Suprapubic skin (tissue), 4 donors: Measurements from ENCODE around the gene RAMACL. TPM values are rescaled to one million over a fixed set of nuclear protein-coding genes. Genes with fewer than 3 reads are reported as not detected.

Experiments
- DNase-seq, 2 donors: peaks; one replicate each; pipeline ENCODE4 v3.0.0-alpha.2; 2019; ENCODE audit warnings: low spot score in 2 of 2
- H3K27ac ChIP-seq: fragments of 200-600 bp; sonication (generic); one replicate; pipeline ENCODE4 v1.5.1; 2019
- H3K27me3 ChIP-seq: fragments of 200-600 bp; sonication (generic); one replicate; pipeline ENCODE4 v1.5.1; 2019
- H3K36me3 ChIP-seq: fragments of 200-600 bp; sonication (generic); one replicate; pipeline ENCODE4 v1.5.1; 2019
- H3K4me1 ChIP-seq: fragments of 200-600 bp; sonication (generic); one replicate; pipeline ENCODE4 v1.5.1; 2019
- H3K4me3 ChIP-seq: fragments of 200-600 bp; sonication (generic); one replicate; pipeline ENCODE4 v1.5.1; 2019; ENCODE audit warnings: mild to moderate bottlenecking
- H3K9me3 ChIP-seq: fragments of 200-600 bp; sonication (generic); one replicate; pipeline ENCODE4 v1.5.1; 2019
- EP300 ChIP-seq: sonication (generic); formaldehyde crosslinking; IDR thresholded peaks from one replicate; pipeline ENCODE4 v1.6.1; 2017; ENCODE audit warnings: antibody characterized with exemption
- POLR2A ChIP-seq, 2 donors: fragments of 450-650 bp; IDR thresholded peaks; one replicate each; pipeline ENCODE4 v1.6.1; 2017; ENCODE audit warnings: antibody characterized with exemption in 2 of 2, mild to moderate bottlenecking in 2 of 2, moderate library complexity in 2 of 2
- POLR2AphosphoS5 ChIP-seq, 3 donors: sonication (generic); formaldehyde crosslinking; IDR thresholded peaks; one replicate each; pipeline ENCODE4 v1.6.1; 2017; ENCODE audit warnings: antibody characterized with exemption in 3 of 3
- WGBS: methylation state at CpG from one replicate; pipeline ENCODE4 v1.1.5; 2018; 5-methylcytosine and 5-hydroxymethylcytosine counted together
- total RNA-seq, 4 donors: library from RNA; depleted of rRNA; stranded (reverse); fragments of >200 nt; gene quantifications; one replicate each; pipeline ENCODE4 v1.1.0, GENCODE V29; 2016
- TF ChIP-seq, protein P1 (sequence below), 2 donors: fragments of 200-600 bp in 1 of 2; fragments of 450-650 bp in 1 of 2; sonication (generic) in 1 of 2; IDR thresholded peaks; one replicate each; pipeline ENCODE4 v1.5.1; 2016 to 2019; ENCODE audit warnings: antibody characterized with exemption in 2 of 2, mild to moderate bottlenecking in 1 of 2, moderate library complexity in 1 of 2

The RAMACL gene
- total RNA-seq, 4 donors from 2014 or later = 1.0 to 3.6 (median 1.1) TPM

DNA sequence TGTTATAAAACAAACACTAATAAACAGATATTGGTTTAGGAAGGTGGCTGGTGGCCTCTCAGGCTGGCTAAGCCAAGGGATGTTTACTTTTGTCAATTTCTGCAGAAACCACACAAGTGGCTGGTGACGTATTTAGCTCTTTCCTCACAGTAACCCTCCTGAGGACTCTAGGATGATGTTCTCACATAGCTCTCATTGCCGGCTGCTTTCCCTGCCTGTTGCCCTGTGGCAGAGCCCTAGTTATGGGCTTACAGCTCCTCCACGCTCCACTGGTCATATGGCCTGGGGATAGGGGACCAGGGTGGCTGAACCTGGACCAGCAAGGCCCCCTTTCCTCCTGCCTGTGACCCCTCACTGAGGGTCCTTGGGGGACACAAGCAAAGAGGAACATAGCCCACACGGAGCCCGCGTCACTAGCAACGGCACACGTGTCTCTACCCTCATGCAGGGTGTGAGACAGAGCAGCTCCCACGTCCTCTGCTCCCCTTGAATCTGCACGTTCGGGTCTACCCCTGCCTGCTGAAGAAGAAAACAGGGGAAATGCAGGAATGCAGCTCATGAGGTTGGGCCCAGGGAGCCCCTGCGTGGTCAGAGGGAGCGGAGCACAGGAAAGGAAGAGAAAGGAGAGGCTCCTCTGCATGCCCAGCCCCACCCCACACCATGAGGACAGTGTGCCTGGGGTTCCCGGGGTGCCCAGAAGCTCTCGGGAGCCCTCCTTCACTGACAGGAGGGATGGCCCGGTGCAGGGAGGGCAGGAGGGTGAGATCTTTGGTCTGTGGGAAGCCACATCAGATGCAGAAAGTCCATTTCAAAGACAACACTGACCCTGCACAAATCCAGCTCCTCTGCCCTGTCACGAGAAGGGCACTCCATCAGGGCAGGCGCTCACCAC, 13.9 kb downstream of the RAMACL start:
- H3K4me3 ChIP-seq = no peak overlapping the region
- 85% methylated on average over 16 of the region's 18 CpGs for WGBS
- H3K4me1 ChIP-seq = peaks cover 3% of the 10 kb centered on the region
- H3K27me3 ChIP-seq = no peaks in the 10 kb centered on the region
- H3K27ac ChIP-seq = no peak overlapping the region
- DNase-seq = no peak
- TF ChIP-seq, protein P1, sequence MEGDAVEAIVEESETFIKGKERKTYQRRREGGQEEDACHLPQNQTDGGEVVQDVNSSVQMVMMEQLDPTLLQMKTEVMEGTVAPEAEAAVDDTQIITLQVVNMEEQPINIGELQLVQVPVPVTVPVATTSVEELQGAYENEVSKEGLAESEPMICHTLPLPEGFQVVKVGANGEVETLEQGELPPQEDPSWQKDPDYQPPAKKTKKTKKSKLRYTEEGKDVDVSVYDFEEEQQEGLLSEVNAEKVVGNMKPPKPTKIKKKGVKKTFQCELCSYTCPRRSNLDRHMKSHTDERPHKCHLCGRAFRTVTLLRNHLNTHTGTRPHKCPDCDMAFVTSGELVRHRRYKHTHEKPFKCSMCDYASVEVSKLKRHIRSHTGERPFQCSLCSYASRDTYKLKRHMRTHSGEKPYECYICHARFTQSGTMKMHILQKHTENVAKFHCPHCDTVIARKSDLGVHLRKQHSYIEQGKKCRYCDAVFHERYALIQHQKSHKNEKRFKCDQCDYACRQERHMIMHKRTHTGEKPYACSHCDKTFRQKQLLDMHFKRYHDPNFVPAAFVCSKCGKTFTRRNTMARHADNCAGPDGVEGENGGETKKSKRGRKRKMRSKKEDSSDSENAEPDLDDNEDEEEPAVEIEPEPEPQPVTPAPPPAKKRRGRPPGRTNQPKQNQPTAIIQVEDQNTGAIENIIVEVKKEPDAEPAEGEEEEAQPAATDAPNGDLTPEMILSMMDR (IDR thresholded peaks at IDR 0.05) = no peak
- TF ChIP-seq EP300 (no peak), POLR2AphosphoS5 (IDR thresholded peaks at IDR 0.05) (no peak), POLR2A (IDR thresholded peaks at IDR 0.05) (no peak)
- no peaks in the 10 kb centered on the region for H3K9me3 ChIP-seq
- no peaks in the 10 kb centered on the region for H3K36me3 ChIP-seq

DNA sequence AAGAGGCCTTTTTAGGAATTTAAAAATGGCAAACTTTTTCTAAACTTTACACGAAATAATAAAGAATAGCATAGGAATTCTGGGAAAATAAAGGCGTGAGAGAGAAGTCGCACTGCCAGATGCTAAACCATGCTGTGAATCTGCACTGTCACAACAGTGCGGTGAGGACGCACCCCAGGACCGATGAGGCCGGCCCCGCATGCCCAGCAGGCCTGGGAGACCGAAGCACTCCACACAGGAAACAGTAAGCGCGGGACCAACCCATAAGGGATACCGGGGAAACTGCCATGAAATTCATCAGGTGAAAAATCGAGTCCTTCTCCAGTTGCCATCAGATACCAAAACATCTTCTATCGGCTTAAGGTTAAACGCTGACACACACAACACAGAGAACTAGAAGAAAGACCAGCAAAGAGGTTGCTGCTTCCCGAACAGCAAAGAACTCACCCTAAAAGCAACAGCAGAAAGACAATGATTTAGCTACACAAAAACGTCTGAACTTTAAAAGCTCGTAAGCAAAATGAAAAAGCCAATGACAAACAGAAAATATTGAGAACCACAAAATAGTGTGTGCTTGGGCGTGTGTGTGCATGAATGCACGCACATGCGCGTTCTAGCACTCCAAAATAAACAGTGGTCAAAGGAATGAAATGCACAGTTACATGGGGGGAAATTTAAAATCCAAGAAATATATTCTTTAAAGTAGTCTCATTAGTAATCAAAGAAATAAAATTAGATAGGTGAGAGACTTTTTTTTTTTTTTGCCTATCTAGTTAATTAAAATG, 15.4 kb downstream of the RAMACL start:
- no peak overlapping the region for H3K27ac ChIP-seq
- 87% methylated on average over 22 of the region's 22 CpGs for WGBS
- H3K27me3 ChIP-seq = no peaks in the 10 kb centered on the region
- H3K4me3 ChIP-seq = no peak overlapping the region
- DNase-seq = no peak
- H3K4me1 ChIP-seq = peaks cover 3% of the 10 kb centered on the region
- H3K36me3 ChIP-seq = no peaks in the 10 kb centered on the region
- TF ChIP-seq POLR2A (IDR thresholded peaks at IDR 0.05) (no peak), EP300 (no peak), POLR2AphosphoS5 (IDR thresholded peaks at IDR 0.05) (no peak)
- TF ChIP-seq, protein P1 (IDR thresholded peaks at IDR 0.05) = no peak
- H3K9me3 ChIP-seq = no peaks in the 10 kb centered on the region

DNA sequence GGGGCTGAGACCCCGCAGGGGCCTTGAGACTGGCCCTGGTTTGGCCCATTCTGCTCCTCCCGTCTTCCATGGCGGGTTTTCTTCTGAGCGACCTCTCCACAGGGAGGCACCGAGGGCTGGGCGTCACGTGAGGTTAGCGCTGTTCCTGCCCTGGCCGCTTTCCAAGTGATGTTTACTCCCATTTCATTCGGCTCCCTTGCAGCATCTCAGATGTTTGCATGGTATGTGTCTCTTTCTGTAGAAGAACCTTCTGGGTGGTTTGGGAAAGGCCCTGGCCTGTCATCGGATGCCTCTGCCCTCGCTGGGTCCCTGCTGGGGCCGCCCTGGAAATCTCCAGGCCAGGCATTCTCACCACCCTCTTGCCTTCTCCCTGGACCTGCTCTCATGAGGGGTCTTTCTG, 17.3 kb downstream of the RAMACL start:
- Histone ChIP-seq H3K36me3 (no peaks in the 10 kb centered on the region), H3K9me3 (no peaks in the 10 kb centered on the region), H3K27ac (no peak overlapping the region), H3K4me3 (no peak overlapping the region), H3K27me3 (no peaks in the 10 kb centered on the region), H3K4me1 (peaks cover 3% of the 10 kb centered on the region)
- TF ChIP-seq, protein P1 (IDR thresholded peaks at IDR 0.05) = no peak
- no peak for TF ChIP-seq POLR2A (IDR thresholded peaks at IDR 0.05)
- TF ChIP-seq EP300 = no peak
- TF ChIP-seq POLR2AphosphoS5 (IDR thresholded peaks at IDR 0.05) = no peak
- DNase-seq = no peak
- WGBS = 82% methylated on average over 10 of the region's 13 CpGs

DNA sequence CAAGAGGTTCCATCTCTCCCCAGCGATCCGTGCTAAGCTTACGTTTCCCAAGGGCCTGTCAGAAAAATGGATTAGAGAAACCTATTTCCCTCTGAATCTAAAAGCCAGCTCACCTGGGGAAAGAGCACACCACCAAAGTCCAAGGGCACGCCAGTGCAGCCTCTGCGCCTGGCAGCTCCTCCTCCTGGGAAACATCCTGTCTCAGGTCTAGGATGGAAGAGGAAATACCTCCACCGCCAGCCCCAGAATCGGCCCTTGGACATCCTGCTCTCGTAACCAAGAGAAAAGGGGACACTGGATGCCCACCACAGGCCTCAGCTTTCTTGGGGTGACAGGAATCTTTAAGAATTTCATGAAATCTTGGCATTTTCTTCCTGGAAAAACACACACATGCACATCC, 18.7 kb downstream of the RAMACL start:
- Histone ChIP-seq H3K9me3 (no peaks in the 10 kb centered on the region), H3K36me3 (no peaks in the 10 kb centered on the region), H3K27me3 (no peaks in the 10 kb centered on the region), H3K4me1 (no peaks in the 10 kb centered on the region), H3K4me3 (no peak overlapping the region), H3K27ac (no peak overlapping the region)
- 85% methylated on average over 8 of the region's 8 CpGs for WGBS
- DNase-seq = no peak
- TF ChIP-seq, protein P1 (IDR thresholded peaks at IDR 0.05) = no peak
- TF ChIP-seq POLR2A (IDR thresholded peaks at IDR 0.05) (no peak), EP300 (no peak), POLR2AphosphoS5 (IDR thresholded peaks at IDR 0.05) (no peak)

DNA sequence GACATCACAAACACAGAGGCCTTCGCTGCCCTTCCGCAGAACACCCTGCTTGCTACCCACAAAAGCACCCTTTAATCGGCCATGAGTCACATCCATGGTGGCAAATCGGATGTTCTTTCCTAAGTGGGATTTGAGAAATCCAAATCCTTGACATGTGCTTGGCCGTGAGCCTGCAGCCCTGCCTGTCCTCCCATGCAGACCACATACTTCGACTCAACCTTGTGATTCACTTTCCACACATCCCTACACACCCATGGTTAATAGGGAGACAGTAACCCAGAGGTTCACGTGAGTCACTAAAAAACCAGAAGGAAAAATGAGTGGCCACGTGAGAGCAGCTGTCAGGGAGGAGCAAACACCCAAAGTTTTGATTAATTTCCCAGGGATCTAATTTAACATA, 19.4 kb downstream of the RAMACL start:
- Histone ChIP-seq H3K27me3 (no peaks in the 10 kb centered on the region), H3K27ac (no peak overlapping the region), H3K4me3 (no peak overlapping the region), H3K36me3 (no peaks in the 10 kb centered on the region), H3K4me1 (peaks cover 4% of the 10 kb centered on the region), H3K9me3 (no peaks in the 10 kb centered on the region)
- TF ChIP-seq, protein P1 (IDR thresholded peaks at IDR 0.05) = no peak
- peak in 1 of 3 donors; percentile 34 for TF ChIP-seq POLR2AphosphoS5 (IDR thresholded peaks at IDR 0.05)
- peak in 1 of 2 donors; percentile 81 for DNase-seq
- 62% methylated on average over 8 of the region's 8 CpGs for WGBS
